ENCODE measurements around the gene MRNIP. TPM values are rescaled to one million over a fixed set of nuclear protein-coding genes. Genes with fewer than 3 reads are reported as not detected.

MRNIP gene
- total RNA-seq, 1 donor from 2014 or later: 25.7 TPM

DNA sequence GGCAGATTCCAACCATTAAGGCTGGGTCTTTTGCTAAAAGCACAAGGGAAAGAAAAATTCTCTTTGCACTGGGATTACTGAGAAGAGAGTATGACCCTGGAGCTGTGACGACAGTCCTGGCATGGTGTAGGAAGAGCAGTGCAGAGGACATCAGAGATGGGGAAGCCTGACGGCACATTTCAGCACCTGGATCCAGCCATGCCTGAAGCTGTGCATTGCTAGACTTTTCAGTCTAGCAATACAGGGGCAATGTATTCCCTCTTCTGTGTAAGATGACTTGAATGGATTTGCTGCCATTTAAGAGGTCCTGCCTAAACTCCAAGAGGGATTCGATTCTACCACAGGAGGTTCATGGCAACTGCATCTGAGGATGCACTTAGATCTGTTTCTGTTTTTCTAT is 12.3 kb upstream of the MRNIP start:
- DNase-seq: no peak

DNA sequence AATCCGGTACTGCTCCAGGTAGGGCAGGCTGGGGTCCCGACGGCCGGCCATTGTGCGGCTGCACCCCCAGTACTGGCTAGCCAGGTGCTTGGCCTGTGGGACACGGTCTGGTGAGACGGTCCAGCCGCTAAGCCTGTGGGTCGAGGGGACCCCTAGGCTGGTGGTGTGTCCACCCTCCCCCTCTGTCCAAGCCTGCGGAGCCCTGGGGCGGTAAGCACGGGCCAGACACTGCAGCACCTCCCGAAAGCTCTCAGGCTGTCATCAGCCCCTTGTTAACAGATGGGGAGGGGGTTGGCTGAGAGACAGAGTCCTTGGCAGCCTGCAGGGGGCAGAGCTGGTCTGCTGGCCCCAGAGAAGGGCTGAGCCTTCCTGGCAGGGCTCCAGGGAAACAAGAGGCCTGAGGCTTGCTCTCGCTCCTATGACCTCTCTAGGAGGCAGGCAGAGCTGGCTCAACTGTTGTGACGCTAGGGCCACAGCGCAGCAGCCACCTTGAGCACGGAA is 11.8 kb upstream of the MRNIP start:
- no peak for DNase-seq

DNA sequence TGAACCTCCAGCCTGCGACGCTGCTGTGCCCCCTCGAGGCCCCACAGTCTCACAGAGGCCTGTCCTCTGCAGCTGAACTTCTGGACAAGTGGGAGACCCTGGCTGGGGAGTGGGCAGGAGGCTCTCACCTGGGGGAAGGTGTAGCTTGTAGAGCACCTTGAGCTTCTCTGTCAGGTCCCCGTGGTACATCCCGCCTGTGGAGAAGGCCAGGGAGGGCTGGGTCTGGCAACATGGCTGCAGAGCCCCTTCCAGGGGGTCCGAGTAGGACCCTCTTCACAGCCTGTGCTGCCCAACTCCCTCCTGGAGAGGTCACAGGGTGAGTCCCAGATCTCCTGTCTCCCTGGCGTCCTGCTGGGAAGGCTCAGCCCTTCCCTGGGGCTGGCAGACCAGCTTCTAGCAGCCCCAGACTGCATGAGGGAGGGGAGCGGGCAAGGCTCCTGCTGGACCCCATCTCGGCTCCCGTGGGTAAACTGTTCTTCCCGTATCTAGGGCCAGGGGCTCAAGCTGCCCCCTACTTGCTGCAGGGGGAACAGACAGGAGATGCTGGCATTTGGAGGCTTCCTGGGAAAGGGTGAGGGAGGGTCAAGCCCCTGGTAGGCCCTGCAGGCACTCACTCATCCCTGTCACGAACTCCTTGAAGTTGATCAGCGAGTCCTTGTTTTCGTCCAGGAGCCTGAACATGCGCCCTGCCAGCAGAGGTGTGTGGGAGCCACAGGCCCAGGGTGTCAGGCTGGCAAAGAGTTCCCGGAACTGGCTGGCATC is 11.2 kb upstream of the MRNIP start:
- no peak for DNase-seq

DNA sequence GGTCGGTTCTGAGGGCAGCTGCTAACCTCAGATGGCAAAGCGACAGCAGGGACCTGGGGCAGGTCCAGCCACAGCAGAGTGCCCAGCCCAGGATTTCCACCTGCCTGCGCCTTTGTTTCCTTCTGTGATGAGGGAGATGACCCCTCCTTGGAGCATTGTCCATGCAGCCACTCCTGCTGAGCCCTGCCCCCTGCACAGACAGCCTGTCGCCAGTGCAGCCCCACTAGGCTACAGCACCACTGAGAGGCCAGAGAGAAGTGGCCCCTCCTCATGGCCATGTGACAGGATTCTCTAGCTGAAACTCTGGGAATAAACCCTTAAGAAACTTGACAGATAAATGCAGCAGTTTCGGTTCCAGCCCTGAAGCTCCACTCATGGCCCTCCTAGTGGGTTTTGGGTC is 10.5 kb upstream of the MRNIP start:
- no peak for DNase-seq

DNA sequence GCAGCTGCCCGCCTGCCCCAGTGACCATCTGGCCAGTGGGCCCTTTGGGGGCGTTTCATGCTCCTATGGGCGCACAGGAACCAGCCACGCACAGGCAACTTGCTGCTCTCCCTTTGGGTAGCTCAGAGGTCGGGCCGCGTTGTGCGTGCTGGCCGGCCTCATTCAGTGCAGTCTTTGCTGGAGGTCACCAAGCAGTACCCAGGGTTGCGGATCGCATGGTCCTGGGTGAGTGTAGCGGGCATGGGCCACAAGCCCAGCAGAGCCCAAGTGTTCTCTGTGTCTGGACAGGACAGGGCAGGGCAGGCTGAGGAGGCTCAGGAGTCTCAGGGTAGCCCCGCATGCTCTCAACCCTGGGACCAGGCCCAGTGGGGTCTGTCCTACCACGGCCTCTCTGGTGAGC is 9.9 kb upstream of the MRNIP start:
- DNase-seq: no peak

DNA sequence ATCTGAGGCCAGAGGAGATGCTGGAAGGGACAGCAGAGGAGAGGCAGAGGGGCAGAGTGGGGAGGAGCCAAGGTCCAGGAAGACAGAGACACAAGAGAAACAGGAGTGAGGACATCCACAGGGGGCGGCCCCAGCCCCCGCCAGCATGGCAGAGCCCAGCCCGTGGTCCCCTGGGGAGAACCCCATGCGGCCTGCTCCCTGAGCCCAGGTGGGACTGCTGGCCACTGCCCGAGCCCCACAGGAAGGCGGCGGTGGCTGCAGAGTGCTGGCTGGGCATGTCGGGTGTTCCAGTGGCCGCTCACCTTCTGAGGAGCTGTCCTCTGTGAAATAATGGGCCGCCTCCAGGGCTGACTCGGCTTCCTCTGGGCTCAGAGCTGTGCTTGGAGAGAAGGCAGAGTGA is 8.9 kb upstream of the MRNIP start:
- no peak for DNase-seq

DNA sequence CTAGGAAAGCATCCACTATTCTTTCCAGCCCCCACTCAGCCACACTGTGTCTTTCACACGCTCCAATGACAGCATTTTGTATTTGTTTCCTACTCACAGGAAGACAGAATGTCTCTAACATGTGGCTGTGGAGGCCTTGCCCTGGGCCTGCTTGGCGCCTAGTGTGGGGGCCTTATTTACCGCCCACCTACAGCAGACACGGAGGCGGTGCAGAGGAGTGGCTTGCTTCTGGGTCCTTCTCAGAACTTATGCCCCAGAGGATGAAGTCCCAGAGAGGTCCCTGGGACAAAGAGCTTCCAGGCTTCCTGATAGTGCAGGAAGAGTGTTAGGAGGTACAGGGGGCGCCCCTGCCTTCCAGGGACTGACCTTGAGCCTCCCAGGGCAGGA is 8.5 kb upstream of the MRNIP start:
- DNase-seq: no peak

DNA sequence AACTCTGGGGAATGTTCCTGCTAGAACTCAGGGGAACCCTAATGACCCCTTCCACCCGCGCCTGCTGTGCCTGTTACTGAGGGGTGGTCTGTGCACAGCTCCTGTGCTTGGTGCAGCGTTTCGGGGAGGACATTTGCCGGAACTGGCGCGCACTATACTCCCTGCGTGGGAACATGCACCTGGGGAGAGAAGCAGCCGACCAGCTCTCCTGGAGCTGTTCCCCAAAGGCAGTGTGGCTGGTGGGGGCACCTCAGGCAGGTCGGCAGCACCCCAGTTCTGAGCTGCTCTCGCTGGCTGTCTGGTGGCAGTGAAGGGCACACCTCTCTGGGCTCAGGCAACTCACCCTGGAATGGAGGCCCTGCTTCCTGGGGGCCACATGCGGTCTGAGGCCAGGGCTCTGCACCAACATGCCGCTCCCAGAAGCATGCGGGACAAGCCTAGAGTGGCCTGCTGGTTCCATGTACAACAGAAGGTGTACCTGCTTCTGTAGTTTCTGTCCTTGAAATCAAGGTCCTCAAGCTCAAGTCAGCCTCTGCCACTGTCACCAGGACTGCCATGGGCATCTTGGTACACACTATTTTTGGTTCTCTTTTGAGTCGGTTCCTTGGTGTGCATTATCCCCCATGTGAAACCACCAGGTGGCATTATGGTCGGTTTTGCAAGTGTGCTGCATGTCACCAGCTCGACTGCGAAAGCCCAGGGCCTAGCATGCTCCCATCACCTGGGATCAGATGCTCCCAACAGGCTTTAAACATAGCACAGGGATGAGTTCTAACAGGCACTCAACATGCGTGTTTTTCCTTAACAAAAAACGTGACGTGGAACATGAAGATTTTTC is 7.8 kb upstream of the MRNIP start:
- DNase-seq: no peak

DNA sequence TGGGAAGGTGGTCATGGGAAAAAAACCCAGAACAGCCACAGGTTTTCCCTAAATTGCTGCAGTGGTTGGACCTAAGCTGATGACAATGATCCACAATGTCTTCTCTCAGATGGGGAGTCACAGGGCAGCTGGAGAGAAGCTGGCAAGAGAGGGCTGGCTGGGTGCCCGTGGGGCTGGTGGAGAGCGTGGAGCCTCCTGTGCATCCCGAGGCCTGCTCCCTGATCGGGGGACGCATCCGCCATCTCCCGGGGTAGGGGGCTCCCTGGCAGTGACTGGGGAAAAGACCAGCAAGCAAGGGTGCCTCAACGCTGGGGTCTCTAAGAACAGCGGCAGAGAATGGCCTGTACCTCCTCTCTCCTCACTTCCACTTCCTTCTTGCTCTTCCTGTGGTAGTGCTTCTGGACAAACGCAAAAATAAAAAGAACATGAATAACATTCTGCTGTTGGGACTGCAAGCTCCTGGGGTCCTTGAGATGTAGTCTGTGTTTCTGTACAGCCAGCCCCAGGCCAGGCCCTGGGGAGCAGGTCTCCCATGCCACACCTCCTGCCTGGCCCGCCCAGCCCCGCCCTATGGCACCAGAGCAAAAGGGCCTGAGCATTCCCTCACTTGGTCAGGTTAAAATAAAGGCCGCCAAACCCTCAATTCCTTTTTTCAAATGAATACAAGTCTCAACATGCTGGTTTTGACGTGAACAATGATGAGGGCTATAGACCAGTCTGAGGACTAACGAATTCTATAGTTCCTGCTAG is 7.0 kb upstream of the MRNIP start:
- DNase-seq: no peak

DNA sequence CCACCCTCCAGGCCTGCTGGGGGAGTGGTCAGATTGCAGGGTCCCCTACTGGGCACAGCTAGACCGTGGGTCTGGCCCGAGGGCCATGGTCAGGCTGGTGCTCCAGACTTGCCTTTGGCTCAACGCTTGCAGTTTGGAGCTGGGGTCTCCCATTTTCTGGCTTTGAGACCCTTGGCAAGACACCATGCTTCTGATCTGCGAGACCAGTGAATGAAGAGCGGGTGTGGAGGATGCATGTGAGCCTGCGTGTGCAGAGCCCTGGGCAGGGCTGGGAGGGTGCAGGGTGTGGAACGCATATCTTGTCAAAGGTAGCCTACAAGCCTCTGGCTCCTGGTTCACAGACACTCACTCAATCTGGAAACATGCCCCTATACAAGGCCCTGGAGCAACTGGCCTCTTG is 6.1 kb upstream of the MRNIP start:
- no peak for DNase-seq

DNA sequence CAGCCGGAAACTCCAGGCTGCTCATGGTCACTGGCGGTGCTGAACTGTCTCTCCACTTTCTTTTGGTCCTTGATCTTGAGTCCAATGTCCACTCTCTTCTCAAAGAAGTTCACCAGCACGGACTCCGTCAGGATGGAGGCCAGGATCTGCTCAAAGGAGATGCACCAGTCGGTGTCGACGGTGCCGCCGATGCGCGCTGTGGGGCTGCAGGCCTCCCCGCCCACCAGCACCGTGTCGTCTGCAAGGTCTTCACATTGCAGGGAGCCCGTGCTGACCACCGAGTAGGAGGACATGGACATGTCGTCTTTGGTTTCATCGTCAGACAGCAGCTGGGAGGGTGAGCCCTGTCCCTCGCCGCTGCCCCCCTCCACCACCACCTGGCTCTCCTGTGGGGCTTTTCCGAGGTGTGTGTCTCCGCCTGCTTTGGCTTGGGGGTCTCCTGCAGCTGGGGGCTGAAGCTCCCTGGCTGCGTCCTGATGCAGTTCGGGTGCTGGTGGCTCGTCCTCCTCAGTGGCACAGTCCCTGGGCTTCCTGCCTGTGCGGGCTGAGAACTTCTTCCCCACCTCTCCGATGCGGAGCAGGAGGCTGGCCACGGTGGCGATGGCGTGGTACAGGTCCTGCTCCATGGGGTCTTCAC is 5.0 kb upstream of the MRNIP start:
- DNase-seq: no peak

DNA sequence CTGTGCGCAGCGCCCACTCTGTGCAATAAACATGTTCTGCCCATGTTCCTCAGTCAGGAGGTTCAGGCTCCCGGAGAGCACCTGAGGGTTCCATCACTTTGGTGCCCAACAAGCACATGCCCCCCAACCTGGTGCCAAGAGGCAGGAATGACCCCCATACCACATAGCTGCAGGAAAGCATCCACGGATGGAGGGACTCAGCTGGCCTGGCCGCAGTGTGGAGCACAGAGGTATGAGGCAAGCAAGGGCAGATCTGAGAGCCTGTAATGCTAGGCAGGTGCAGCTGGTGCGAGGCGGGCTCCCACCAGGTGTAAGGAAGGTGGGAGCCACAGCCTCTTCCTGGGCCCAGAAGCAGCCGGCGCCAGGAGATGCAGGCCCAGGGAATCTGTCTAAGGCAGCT is 4.3 kb upstream of the MRNIP start:
- no peak for DNase-seq

DNA sequence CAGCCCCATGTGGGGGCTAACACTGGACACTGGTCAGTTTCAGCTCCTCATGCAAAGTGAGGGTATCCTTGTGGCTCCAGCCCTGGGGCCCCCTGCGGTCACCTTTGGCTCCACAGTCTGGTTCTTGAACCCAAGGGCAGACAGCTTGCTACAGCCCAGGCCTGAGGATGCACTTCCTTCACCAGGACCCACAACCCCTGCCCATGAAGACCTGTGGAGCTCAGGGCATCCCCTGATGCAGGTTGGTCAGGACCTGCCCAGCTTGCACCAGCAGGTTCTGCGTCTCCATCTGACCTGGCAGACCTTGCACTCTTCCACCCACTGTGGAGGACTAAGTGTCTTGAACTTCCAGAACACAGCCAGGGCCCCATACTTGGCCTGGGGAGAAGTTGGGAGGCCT is 3.7 kb upstream of the MRNIP start:
- no peak for DNase-seq

DNA sequence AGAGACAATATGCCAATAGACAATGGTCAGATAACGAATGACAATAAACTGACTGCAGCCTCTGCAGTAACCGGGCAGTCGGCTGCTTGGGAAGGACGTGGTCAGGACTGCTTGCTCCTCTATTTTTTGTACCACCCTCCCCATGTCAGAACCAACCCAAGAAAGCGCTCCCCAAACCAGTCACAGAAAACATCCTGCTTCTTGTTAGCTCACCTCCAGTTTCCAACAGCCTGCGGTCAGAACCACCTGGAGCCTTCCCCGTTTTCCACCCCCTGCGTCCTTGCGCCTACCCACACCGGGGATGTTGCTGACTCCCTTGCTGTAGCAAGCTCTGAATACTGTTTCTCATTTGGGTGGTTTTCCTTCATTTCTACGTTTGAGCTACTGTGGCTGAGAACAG is 1.7 kb upstream of the MRNIP start:
- no peak for DNase-seq

DNA sequence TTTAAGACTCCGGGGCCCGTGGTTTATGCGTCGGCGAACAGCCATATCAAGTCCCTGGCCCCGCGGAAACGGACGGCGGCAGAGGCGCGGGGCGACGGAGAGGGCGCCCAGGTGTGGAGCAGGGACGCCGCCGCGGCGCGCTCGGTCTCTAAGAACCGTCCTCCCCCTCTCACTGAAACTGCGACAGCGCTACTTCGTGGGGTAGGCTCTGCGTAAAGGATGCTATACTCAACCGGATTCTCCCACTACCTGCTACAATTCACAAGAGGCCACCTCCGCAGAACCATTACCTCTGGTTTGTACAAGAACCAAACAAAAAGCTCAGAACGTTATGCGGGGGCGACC is 404 bp downstream of the MRNIP start:
- no peak for DNase-seq

DNA sequence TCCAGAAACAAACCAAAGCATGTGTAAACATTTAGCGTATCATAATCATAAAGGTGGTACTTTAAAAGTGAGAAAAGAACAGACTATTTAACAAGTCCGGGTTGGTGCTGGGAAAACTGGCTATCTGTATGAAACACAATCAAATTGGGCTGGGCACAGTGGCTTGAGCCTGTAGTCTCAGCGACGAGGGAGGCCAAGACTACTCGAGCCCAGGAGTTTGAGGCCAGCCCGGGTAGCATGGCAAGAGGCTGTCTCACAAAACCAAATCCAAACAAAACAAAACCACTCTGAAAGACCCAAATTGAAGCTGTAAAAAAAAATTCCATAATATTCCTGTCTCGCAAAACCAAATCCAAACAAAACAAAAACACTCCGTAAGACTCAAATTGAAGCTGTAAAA is 4.3 kb downstream of the MRNIP start:
- DNase-seq: no peak

DNA sequence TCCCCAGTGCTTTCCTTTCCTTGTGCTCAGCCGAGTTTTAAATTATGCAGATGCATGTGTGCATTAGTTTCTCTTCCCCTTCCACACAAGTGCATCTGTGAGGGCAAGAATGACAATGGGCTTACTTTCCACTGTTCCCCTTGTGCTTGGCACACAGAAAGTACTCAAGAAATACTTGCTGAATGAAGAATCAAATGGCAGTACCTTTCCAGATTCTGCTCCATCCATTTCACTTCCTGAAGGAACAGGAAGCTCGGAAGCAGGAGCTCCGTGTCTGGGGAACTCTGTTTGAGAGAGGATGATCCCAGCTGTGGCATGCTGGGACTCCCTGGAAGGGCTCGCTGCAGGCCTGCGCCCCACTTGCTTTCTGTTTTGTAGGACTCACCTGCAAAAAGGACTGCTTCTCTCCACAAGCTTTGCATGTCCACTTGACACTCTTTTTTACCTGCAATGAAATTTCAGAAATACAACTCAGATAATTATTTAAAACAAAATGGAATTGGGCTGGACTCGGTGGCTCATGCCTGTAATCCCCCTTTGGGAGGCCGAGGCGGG is 5.5 kb downstream of the MRNIP start:
- DNase-seq: no peak

DNA sequence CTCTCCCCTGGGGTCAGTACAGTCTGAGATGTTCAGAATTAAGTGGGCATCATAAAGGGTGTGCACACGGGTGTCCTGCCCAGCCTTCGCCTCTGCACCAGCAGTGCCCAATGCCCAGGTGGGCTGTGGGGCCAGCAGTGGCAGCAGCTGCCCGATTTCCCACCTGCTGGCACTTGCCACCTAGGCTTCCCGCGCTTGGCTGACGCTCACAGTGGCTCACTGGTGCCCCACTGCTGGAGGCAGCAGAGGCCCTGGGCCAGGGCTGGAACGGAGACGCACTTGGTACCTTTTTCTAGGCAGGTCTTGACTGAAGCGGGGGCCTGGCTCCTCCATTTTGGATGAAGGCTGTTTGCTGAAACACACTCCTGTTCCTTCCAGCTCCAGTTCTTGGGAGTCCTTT is 17.0 kb downstream of the MRNIP start:
- no peak for DNase-seq

DNA sequence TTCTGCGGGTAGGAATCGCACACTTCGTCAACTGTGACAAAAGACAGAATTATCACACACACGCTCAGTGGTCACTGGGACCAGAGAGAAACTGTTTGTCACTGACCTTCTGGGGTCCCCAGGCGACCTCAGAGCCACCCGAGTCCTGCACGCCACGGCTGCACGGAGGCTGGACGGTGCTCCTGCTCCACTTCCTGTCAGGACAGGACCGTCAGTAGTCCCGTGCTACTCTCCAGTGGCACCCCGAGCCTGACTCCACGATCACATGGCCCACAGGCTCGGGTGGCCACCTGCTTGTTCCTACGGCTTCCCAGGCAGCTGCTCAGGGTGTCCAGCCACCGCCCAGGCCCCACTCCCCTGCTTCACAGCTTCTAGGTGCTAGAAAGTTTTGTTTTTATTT is 17.9 kb downstream of the MRNIP start:
- no peak for DNase-seq

DNA sequence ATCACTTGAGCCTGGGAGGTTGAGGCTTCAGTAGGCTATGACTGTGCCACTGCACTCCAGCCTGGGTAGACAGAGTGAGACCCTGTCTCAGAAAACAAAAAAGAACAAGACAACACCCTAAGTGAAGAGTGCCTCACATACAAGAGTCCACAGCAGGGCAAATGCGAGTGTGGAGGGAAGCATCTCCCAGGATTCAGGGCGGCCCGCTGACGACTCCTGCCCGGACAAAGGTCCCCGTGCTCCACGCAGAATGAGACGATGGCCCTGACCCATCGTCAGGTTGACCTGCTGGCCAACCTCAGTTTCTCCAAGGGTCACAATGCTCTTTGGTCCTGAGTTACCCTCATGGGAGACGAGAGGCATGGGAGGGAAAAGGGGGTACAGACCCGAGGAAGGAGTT is 18.3 kb downstream of the MRNIP start:
- DNase-seq: no peak

DNA sequence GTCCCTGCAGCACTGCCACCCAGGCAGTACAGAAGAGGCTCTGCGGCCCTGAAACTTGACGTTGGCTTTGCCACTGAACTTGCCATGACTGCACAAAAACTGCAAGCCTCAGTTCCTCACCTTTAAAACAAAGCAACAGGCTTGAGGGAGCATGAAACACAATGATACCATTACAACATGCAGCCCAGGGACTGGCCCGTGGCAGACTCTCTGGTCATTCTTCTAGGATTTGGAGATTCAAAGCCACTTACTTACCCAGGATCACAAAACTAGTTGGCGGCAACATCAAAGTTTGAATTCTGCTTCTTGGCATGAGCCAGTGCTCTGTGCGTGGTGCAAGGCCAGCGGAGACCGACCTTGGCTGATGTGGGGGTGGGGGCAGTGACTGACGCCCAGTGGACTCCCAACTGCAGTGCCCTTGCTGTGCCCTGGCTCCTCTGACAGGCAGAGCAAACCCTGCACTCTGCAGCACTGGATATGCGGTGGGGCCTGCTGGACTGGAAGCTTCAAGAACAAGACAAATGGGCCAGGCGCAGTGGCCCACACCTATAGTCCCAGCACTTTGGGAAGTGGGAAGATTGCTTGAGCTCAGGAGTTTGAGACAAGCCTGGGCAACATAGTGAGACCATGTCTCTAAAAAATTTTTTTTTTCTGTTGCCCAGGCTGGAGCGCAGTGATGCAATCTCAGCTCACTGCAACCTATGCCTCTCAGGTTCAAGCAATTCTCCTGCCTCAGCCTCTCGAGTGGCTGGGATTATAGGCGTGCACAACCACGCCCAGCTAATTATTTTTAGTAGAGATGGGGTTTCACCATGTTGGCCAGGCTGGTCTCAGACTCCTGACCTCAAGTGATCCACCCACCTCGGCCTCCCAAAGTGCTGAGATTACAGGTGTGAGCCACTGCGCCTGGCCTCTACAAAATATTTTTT is 19.0 kb downstream of the MRNIP start:
- no peak for DNase-seq

Data from skin of body (tissue), 2 donors.